ENCODE data around the gene RGS9. TPM values are rescaled to one million over a fixed set of nuclear protein-coding genes. Genes with fewer than 3 reads are reported as not detected.

Gene RGS9
- total RNA-seq, 1 donor from 2014 or later: 3.2 TPM

DNA sequence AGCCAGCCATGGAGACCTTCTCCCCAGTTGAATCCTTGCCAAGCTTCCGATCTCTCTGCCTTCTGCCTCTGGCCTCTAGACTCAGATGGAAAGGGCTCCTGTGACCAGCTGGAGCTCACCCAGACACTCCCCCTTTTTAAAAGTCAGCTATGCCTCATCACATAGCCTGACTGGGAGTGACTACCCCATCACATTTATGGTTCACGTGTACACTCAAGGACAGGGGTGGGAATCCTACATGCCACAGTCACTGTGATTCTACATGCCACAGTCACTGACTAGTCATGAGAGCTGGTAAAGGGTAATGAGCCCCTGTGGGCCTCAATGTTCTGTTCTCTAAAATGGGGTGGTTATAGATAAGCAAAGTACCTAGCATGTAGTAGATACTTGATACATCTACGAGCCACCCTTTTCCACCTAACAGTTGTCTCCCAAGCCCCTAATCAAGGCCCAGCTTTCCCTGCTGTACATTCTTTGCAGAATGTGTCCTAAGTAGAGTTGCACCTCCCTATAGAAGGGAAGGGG lies 85.1 kb downstream of the RGS9 start:
- peaks cover 20% of the 10 kb centered on the region for H3K27me3 Mint-ChIP-seq
- ChIA-PET CTCF (no interaction called here), POLR2A (no interaction called here)
- intact Hi-C loops (cut with micrococcal nuclease): no loop called here
- no peaks in the 10 kb centered on the region for H3K36me3 Mint-ChIP-seq (ENCODE audit: low read depth)
- H3K9me3 Mint-ChIP-seq: no peaks in the 10 kb centered on the region
- no peak overlapping the region for H3K27ac Mint-ChIP-seq
- DNase-seq: no peak
- ATAC-seq (ENCODE audit: low read depth): no peak
- TF ChIP-seq, protein P1, sequence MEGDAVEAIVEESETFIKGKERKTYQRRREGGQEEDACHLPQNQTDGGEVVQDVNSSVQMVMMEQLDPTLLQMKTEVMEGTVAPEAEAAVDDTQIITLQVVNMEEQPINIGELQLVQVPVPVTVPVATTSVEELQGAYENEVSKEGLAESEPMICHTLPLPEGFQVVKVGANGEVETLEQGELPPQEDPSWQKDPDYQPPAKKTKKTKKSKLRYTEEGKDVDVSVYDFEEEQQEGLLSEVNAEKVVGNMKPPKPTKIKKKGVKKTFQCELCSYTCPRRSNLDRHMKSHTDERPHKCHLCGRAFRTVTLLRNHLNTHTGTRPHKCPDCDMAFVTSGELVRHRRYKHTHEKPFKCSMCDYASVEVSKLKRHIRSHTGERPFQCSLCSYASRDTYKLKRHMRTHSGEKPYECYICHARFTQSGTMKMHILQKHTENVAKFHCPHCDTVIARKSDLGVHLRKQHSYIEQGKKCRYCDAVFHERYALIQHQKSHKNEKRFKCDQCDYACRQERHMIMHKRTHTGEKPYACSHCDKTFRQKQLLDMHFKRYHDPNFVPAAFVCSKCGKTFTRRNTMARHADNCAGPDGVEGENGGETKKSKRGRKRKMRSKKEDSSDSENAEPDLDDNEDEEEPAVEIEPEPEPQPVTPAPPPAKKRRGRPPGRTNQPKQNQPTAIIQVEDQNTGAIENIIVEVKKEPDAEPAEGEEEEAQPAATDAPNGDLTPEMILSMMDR (IDR thresholded peaks at IDR 0.05): no peak
- H3K4me3 Mint-ChIP-seq: no peak overlapping the region
- no peaks in the 10 kb centered on the region for H3K4me1 Mint-ChIP-seq

DNA sequence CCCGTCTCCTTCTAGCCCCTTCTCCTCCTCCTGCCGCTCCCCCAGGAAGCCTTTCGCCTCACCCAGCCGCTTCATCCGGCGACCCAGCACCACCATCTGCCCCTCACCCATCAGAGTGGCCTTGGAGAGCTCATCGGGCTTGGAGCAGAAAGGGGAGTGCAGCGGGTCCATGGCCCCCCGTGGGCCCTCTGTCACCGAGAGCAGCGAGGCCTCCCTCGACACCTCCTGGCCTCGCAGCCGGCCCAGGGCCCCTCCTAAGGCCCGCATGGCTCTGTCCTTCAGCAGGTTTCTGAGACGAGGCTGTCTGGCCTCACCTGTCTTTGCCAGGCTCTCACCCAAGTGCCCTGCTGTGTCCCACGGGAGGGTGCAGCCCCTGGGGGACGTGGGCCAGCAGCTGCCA lies 87.9 kb downstream of the RGS9 start:
- DNase-seq (no peak), ATAC-seq (ENCODE audit: low read depth) (no peak)
- no peak overlapping the region for H3K27ac Mint-ChIP-seq
- CTCF ChIA-PET: no interaction called here
- POLR2A ChIA-PET: no interaction called here
- intact Hi-C loops (cut with micrococcal nuclease): no loop called here
- TF ChIP-seq, protein P1 (IDR thresholded peaks at IDR 0.05): no peak
- H3K9me3 Mint-ChIP-seq: no peaks in the 10 kb centered on the region
- no peaks in the 10 kb centered on the region for H3K36me3 Mint-ChIP-seq (ENCODE audit: low read depth)
- peaks cover 11% of the 10 kb centered on the region for H3K4me1 Mint-ChIP-seq
- peaks cover 31% of the 10 kb centered on the region for H3K27me3 Mint-ChIP-seq
- H3K4me3 Mint-ChIP-seq: no peak overlapping the region

DNA sequence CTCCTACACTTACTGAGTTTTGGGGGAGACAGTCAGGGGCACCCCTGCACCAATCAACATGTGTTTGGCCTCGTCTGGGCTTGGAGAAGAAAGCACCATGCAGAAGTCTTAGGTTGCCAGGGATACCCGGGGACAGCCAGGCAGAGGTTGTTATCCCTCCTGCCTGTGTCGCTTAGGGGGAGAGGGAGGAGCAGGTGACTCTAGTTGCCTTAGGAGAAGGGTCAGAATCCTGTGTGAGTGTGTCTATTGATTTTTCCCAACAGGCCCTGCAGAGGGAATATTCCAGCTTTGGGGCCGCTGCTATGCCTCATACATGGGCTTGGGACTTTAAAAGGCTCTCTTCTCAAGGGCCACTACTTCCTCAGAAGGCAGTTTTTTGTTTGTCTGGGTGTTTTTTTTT lies 89.1 kb downstream of the RGS9 start:
- H3K27ac Mint-ChIP-seq: no peak overlapping the region
- POLR2A ChIA-PET: no interaction called here

DNA sequence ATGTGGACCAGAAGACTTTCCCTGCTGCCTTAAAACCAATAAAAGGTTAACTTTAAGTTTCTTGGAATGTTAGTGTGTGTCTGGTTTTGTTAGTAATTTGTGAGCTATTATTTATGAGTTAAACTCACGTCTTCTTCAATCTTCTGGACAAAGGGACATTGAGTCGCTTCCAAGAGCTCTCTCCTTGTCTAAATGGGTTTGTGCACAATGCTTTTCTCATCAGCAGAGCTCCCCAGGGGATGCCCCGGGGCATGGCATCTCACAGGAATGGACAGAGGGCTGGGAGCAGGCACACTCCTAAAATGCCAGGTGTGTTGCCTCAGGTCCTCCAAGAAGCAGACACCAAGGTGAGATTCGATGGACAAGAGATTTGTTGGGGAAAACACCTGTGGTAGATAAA lies 90.5 kb downstream of the RGS9 start:
- Mint-ChIP-seq H3K4me3 (no peak overlapping the region), H3K27me3 (peaks cover 36% of the 10 kb centered on the region), H3K27ac (no peak overlapping the region), H3K4me1 (peaks cover 11% of the 10 kb centered on the region), H3K36me3 (ENCODE audit: low read depth) (no peaks in the 10 kb centered on the region), H3K9me3 (no peaks in the 10 kb centered on the region)
- intact Hi-C loops (cut with micrococcal nuclease): no loop called here
- TF ChIP-seq, protein P1 (IDR thresholded peaks at IDR 0.05): no peak
- ATAC-seq (ENCODE audit: low read depth) (no peak), DNase-seq (no peak)
- ChIA-PET POLR2A (no interaction called here), CTCF (no interaction called here)

More for the DNA sequence above, 89.1 kb downstream of the RGS9 start:
- CTCF ChIA-PET: no interaction called here
- no peak for ATAC-seq (ENCODE audit: low read depth)
- DNase-seq: no peak
- H3K27me3 Mint-ChIP-seq: peaks cover 34% of the 10 kb centered on the region
- no peak overlapping the region for H3K4me3 Mint-ChIP-seq
- TF ChIP-seq, protein P1 (IDR thresholded peaks at IDR 0.05): no peak
- H3K4me1 Mint-ChIP-seq: peaks cover 11% of the 10 kb centered on the region
- no peaks in the 10 kb centered on the region for H3K9me3 Mint-ChIP-seq
- H3K36me3 Mint-ChIP-seq (ENCODE audit: low read depth): no peaks in the 10 kb centered on the region
- intact Hi-C loops (cut with micrococcal nuclease): no loop called here

DNA sequence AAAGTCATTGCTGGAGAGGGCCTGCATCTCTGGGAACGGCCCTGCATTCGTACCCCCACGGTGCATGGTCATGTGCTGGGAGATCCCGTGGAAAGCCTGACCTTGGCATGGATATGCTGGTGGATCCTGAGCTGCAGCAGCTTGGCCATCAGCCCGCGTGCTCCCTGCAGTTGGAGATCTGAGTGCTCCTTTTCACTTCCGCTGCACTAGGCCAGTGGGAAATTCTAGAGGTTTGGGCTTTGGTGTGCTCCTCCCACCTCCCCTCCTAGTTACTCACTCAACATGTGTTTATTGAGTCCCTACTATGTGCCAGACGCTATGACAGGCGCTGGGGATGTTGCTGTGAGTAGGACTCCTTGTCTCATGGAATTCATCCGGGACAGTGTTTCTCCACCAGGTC lies 91.1 kb downstream of the RGS9 start:
- ChIA-PET POLR2A (no interaction called here), CTCF (no interaction called here)
- no peaks in the 10 kb centered on the region for H3K9me3 Mint-ChIP-seq
- peaks cover 11% of the 10 kb centered on the region for H3K4me1 Mint-ChIP-seq
- peaks cover 39% of the 10 kb centered on the region for H3K27me3 Mint-ChIP-seq
- no peak overlapping the region for H3K27ac Mint-ChIP-seq
- intact Hi-C loops (cut with micrococcal nuclease): no loop called here
- no peak for DNase-seq
- ATAC-seq (ENCODE audit: low read depth): no peak
- no peaks in the 10 kb centered on the region for H3K36me3 Mint-ChIP-seq (ENCODE audit: low read depth)
- H3K4me3 Mint-ChIP-seq: no peak overlapping the region
- TF ChIP-seq, protein P1 (IDR thresholded peaks at IDR 0.05): no peak

Measured in activated B cell treated with CpG ODN at 0.5 μM for 24 hours (primary cell).